SU-DHL-6 (cell line): ENCODE data around the gene ME3.

Experiments used
- EZH2phosphoT487 ChIP-seq: fragments of 200-600 bp; sonication (generic), shearing (Covaris generic); conservative IDR thresholded peaks from 2 replicates; pipeline ENCODE4 v1.6.1; 2018; ENCODE audit warnings: mild to moderate bottlenecking, antibody characterized with exemption, low read length, moderate library complexity, mixed read lengths
- TF ChIP-seq, protein P1 (sequence below): fragments of 200-600 bp; sonication (generic); IDR thresholded peaks from one replicate; pipeline ENCODE4 v1.5.1; 2017; ENCODE audit warnings: antibody characterized with exemption, mild to moderate bottlenecking, low read length, moderate library complexity; ENCODE audit not compliant: insufficient read depth, poor library complexity, severe bottlenecking

DNA sequence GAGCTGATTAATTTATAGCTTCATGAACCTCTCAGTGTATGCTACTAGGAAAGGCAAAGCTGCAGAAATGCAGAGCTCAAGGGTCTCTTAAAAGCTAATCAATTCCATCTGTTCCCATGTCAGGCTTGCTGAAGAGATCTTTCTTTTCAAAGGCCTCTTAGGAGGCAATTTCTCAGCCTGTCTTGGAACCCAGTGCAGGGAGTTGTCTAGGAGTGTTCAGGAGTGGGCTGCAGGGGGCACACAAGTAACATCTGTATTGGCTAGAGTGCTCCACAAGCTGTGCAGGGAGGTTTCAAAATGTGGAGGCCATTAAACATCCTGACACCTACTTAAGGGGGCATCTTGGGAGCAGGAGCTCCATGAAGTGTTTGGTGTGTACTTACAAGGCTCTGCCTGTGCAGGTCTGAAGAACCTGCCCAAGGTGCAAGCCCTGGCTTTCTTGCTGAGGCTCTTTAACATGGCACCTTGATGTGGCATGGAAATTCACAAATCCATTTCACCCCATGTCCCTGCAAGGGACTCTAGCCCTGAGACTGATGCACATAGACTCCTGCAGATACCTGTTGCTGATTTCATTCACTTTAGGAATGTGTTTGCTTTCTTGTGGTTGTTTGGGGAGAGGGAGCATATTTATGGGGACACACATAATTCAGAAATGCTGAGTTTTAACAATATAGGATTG, 134.7 kb downstream of the ME3 start:
- TF ChIP-seq, protein P1, sequence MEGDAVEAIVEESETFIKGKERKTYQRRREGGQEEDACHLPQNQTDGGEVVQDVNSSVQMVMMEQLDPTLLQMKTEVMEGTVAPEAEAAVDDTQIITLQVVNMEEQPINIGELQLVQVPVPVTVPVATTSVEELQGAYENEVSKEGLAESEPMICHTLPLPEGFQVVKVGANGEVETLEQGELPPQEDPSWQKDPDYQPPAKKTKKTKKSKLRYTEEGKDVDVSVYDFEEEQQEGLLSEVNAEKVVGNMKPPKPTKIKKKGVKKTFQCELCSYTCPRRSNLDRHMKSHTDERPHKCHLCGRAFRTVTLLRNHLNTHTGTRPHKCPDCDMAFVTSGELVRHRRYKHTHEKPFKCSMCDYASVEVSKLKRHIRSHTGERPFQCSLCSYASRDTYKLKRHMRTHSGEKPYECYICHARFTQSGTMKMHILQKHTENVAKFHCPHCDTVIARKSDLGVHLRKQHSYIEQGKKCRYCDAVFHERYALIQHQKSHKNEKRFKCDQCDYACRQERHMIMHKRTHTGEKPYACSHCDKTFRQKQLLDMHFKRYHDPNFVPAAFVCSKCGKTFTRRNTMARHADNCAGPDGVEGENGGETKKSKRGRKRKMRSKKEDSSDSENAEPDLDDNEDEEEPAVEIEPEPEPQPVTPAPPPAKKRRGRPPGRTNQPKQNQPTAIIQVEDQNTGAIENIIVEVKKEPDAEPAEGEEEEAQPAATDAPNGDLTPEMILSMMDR: no peak
- TF ChIP-seq EZH2phosphoT487: no peak
